Transverse colon (tissue), 4 donors: ENCODE data around the gene VAMP5. TPM values are rescaled to one million over a fixed set of nuclear protein-coding genes. Genes with fewer than 3 reads are reported as not detected.

Source experiments
- DNase-seq: peaks from one replicate; pipeline ENCODE4 v3.0.0-alpha.2; 2019
- H3K27ac ChIP-seq, 4 donors: fragments of 200-600 bp; sonication (generic); 2 replicates each; pipeline ENCODE4 v1.5.1; 2016 to 2018; ENCODE audit warnings: inconsistent platforms in 4 of 4
- H3K27me3 ChIP-seq: fragments of 200-600 bp; sonication (generic); 2 replicates; pipeline ENCODE4 v1.5.1; 2017; ENCODE audit warnings: inconsistent platforms
- H3K36me3 ChIP-seq, 4 donors: fragments of 200-600 bp; sonication (generic); 2 replicates each; pipeline ENCODE4 v1.5.1; 2017 to 2019; ENCODE audit warnings: inconsistent platforms in 4 of 4
- H3K4me1 ChIP-seq, 4 donors: fragments of 200-600 bp; sonication (generic); 2 replicates each; pipeline ENCODE4 v1.5.1; 2017 to 2020; ENCODE audit warnings: inconsistent platforms in 4 of 4
- H3K4me3 ChIP-seq, 4 donors: fragments of 200-600 bp; sonication (generic); 1 replicate in 1 of 4; 2 replicates in 3 of 4; pipeline versions ENCODE4 v1.5.1 to v1.6.1; 2017 to 2019; ENCODE audit warnings: inconsistent platforms in 4 of 4
- H3K9me3 ChIP-seq, 2 donors: fragments of 200-600 bp; sonication (generic); 2 replicates each; pipeline ENCODE4 v1.5.1; 2017 to 2019; ENCODE audit warnings: inconsistent platforms in 2 of 2
- EP300 ChIP-seq: sonication (generic); formaldehyde crosslinking; IDR thresholded peaks from one replicate; pipeline ENCODE4 v1.6.1; 2017; ENCODE audit warnings: antibody characterized with exemption, low read depth
- POLR2A ChIP-seq: fragments of 450-650 bp; IDR thresholded peaks from one replicate; pipeline ENCODE4 v1.6.1; 2016; ENCODE audit warnings: antibody characterized with exemption, mild to moderate bottlenecking, moderate library complexity
- POLR2AphosphoS5 ChIP-seq, 3 donors: sonication (generic); formaldehyde crosslinking; IDR thresholded peaks; one replicate each; pipeline ENCODE4 v1.6.1; 2016; ENCODE audit warnings: antibody characterized with exemption in 3 of 3
- WGBS, 2 donors: methylation state at CpG; one replicate each; pipeline ENCODE4 v1.1.5; 2018; ENCODE audit warnings: low coverage in 1 of 2; 5-methylcytosine and 5-hydroxymethylcytosine counted together
- in situ Hi-C, 4 donors: fragments of 200-750 bp; cut with MboI; loops; one replicate each; pipeline versions ENCODE4 v1.15.0 to v1.15.1; 2017; ENCODE audit warnings: low sequenced_read_pairs in 3 of 4, low pct_ligation_motif_present in 1 of 4, low pct_unique_long_range_greater_than_20kb in 1 of 4
- intact Hi-C: fragments of 100-400 bp; cut with DNase I; formaldehyde crosslinking; loops from one replicate; pipeline ENCODE4 v1.15.1; 2023; ENCODE audit warnings: low total_unique reads
- total RNA-seq, 4 donors: library from RNA; depleted of rRNA; stranded (reverse); fragments of >200 nt; gene quantifications; one replicate each; pipeline ENCODE4 v1.1.0, GENCODE V29; 2016
- TF ChIP-seq, protein P1 (sequence below), 5 experiments: fragments of 200-600 bp in 3 of 5; fragments of 450-650 bp in 2 of 5; sonication (generic) in 3 of 5; IDR thresholded peaks; 1 replicate in 2 of 5; 2 replicates in 3 of 5; pipeline ENCODE4 v1.5.1; 2016 to 2017; ENCODE audit warnings: antibody characterized with exemption in 5 of 5, inconsistent platforms in 3 of 5, mild to moderate bottlenecking in 2 of 5, moderate library complexity in 1 of 5

Gene VAMP5
- total RNA-seq, 4 donors from 2014 or later = 9.4 to 26.9 (median 17.1) TPM; not detected in 1

- intact Hi-C loops = no loop called here
- H3K4me1 ChIP-seq = peaks cover 11 to 46% (median 26%) of the 10 kb centered on the region in 4 donors
Observed at GRCh38 chr2:85579266-85579935, 4.8 kb upstream of the VAMP5 start.

GRCh38 chr2:85580206-85580605 lies 4.0 kb upstream of the VAMP5 start:
- no peaks in the 10 kb centered on the region for H3K9me3 ChIP-seq
- TF ChIP-seq, protein P1, sequence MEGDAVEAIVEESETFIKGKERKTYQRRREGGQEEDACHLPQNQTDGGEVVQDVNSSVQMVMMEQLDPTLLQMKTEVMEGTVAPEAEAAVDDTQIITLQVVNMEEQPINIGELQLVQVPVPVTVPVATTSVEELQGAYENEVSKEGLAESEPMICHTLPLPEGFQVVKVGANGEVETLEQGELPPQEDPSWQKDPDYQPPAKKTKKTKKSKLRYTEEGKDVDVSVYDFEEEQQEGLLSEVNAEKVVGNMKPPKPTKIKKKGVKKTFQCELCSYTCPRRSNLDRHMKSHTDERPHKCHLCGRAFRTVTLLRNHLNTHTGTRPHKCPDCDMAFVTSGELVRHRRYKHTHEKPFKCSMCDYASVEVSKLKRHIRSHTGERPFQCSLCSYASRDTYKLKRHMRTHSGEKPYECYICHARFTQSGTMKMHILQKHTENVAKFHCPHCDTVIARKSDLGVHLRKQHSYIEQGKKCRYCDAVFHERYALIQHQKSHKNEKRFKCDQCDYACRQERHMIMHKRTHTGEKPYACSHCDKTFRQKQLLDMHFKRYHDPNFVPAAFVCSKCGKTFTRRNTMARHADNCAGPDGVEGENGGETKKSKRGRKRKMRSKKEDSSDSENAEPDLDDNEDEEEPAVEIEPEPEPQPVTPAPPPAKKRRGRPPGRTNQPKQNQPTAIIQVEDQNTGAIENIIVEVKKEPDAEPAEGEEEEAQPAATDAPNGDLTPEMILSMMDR (IDR thresholded peaks at IDR 0.05) = no peak
- TF ChIP-seq POLR2A (no peak), EP300 (no peak), POLR2AphosphoS5 (IDR thresholded peaks at IDR 0.05) (no peak)
- H3K36me3 ChIP-seq = no peaks in the 10 kb centered on the region
- WGBS, 2 donors = 90% methylated on average over 3 of the region's 3 CpGs; no CpG with 5 or more reads in 1 of the 2 donors
- no peaks in the 10 kb centered on the region for H3K27me3 ChIP-seq
- in situ Hi-C loops = no loop called here
- DNase-seq = no peak
- H3K27ac ChIP-seq = peak overlapping the region in 2 of 4 donors; percentile 81 to 95
- H3K4me1 ChIP-seq = peaks cover 18 to 54% (median 34%) of the 10 kb centered on the region in 4 donors
- no peak overlapping the region for H3K4me3 ChIP-seq
- intact Hi-C loops = no loop called here

More at GRCh38 chr2:85579266-85579935, 4.8 kb upstream of the VAMP5 start:
- Histone ChIP-seq H3K4me3 (peak overlapping the region in 1 of 4 donors; percentile 65), H3K9me3 (no peaks in the 10 kb centered on the region), H3K27ac (peak overlapping the region; percentile 78 to 95 (median 84)), H3K27me3 (no peaks in the 10 kb centered on the region), H3K36me3 (no peaks in the 10 kb centered on the region)
- in situ Hi-C loops = no loop called here
- no peak for DNase-seq
- TF ChIP-seq POLR2AphosphoS5 (IDR thresholded peaks at IDR 0.05) (no peak), EP300 (no peak), POLR2A (no peak)
- TF ChIP-seq, protein P1 (IDR thresholded peaks at IDR 0.05) = no peak
- WGBS, 2 donors = 20 to 60% methylated on average over 1 to 6 of the region's 6 CpGs

- DNase-seq = no peak
- no peak overlapping the region for H3K4me3 ChIP-seq
- 72% methylated on average over 1 of the region's 1 CpG; no CpG with 5 or more reads in 1 of the 2 donors for WGBS, 2 donors
- TF ChIP-seq EP300 (no peak), POLR2AphosphoS5 (IDR thresholded peaks at IDR 0.05) (no peak), POLR2A (no peak)
- TF ChIP-seq, protein P1 (IDR thresholded peaks at IDR 0.05) = no peak
- H3K27me3 ChIP-seq = no peaks in the 10 kb centered on the region
- H3K36me3 ChIP-seq = no peaks in the 10 kb centered on the region
- in situ Hi-C loops = no loop called here
- no peaks in the 10 kb centered on the region for H3K9me3 ChIP-seq
- H3K27ac ChIP-seq = no peak overlapping the region
- intact Hi-C loops = no loop called here
- peaks cover 23 to 55% (median 39%) of the 10 kb centered on the region in 4 donors for H3K4me1 ChIP-seq
Observed at GRCh38 chr2:85582492-85582891, 1.7 kb upstream of the VAMP5 start.

DNA sequence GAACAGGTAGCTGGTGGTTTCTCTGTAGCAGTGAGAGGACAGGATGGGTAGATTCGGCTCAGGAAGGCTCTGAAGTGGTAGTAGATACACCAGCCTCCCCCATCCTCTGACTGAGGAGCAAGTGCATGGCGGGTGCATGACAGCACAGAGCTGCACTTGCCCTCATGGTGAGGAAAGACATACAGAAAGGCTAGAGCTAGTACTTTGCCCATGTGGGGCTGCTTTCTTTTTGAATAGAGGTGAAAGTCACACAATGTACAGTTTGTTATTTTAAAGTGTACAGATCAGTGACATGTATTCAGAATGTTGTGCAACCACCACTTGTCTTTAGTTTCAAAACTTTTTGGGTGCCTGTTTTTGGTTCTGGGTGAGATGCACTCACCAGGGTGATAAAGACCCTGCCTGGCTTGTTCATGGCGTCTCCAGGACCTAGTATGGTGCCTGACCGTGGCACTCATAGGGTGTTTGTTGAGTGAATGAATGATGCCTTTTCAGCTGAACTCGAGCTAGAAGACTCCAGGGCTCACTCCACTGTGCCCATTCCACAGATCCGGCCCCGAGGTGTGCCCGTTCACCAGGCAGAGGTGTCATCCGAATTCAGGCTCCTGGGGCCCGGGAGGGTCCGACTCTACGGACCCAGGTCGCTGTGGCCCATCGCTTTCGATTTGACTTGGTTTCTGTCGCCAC lies 421 bp upstream of the VAMP5 start:
- no peak for DNase-seq
- Histone ChIP-seq H3K9me3 (no peaks in the 10 kb centered on the region), H3K36me3 (no peaks in the 10 kb centered on the region), H3K4me1 (peaks cover 23 to 57% (median 35%) of the 10 kb centered on the region in 4 donors), H3K27me3 (no peaks in the 10 kb centered on the region), H3K4me3 (peak overlapping the region; percentile 30 to 57 (median 46)), H3K27ac (peak overlapping the region; percentile 85 to 90 (median 86))
- TF ChIP-seq POLR2A (no peak), POLR2AphosphoS5 (IDR thresholded peaks at IDR 0.05) (no peak), EP300 (no peak)
- TF ChIP-seq, protein P1 (IDR thresholded peaks at IDR 0.05) = no peak
- in situ Hi-C loops (no loop called here), intact Hi-C loops (no loop called here)
- 62 to 79% methylated on average over 2 to 13 of the region's 16 CpGs for WGBS, 2 donors
